ENCODE results near the gene MYH14.

MYH14 gene

DNA sequence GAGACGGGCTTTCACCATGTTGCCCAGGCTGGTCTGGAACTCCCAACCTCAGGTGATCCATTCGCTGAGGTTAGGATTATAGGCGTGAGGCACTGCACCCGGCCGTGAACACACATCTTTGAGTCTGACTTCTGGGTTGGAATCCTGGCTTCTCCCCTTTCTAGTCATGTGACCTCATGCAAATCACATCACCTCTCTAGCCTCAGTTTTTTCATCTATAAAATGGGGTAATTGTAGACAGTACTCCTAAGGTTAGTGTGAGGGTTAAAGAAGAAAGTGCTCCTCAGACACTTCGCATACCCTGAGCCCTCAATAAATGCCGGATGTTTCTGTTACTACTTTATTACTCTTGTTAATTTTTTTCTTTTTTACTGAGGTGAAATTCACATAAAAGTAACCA, 70.4 kb downstream of the MYH14 start:
- ChIA-PET POLR2A (no interaction called here), CTCF (no interaction called here)
- no peak overlapping the region for H3K4me3 ChIP-seq (ENCODE audit: low read depth, low read length)
- no peak for DNase-seq (ENCODE audit: low read depth, low spot score)
- TF ChIP-seq, protein P1, sequence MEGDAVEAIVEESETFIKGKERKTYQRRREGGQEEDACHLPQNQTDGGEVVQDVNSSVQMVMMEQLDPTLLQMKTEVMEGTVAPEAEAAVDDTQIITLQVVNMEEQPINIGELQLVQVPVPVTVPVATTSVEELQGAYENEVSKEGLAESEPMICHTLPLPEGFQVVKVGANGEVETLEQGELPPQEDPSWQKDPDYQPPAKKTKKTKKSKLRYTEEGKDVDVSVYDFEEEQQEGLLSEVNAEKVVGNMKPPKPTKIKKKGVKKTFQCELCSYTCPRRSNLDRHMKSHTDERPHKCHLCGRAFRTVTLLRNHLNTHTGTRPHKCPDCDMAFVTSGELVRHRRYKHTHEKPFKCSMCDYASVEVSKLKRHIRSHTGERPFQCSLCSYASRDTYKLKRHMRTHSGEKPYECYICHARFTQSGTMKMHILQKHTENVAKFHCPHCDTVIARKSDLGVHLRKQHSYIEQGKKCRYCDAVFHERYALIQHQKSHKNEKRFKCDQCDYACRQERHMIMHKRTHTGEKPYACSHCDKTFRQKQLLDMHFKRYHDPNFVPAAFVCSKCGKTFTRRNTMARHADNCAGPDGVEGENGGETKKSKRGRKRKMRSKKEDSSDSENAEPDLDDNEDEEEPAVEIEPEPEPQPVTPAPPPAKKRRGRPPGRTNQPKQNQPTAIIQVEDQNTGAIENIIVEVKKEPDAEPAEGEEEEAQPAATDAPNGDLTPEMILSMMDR (IDR thresholded peaks at IDR 0.05; ENCODE audit: insufficient read depth, low read length, missing control alignments), result no peak

DNA sequence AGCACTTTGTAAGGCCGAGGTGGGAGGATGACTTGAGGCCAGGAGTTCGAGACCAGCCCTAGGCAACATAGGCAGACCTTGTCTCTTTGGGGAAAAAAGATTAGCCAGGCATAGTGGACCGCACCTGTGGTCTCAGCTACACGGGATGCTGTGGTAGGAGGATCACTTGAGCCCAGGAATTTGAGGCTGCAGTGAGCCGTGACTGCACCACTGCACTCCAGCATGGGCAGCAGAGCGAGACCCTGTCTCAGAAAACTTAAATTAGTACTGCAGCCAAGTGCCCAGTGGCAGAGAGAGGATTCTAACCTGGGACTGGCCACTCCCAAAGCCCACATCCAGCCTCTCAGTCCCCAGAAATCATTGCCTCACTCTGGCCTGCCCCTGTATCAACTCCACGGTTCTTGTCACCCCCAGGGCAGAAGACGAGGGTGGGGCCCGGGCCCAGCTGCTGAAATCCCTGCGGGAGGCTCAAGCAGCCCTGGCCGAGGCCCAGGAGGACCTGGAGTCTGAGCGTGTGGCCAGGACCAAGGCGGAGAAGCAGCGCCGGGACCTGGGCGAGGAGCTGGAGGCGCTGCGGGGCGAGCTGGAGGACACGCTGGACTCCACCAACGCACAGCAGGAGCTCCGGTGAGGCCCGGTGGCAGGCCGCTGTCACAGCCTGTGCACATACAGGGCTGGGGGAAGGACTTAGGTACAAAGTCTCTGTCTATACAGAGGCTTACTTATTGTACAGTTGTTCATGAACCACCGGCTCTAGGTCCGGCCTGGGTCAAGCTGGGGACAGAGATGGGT, 72.4 kb downstream of the MYH14 start:
- POLR2A ChIA-PET, result no interaction called here
- no peak overlapping the region for H3K4me3 ChIP-seq (ENCODE audit: low read depth, low read length)
- TF ChIP-seq, protein P1 (IDR thresholded peaks at IDR 0.05; ENCODE audit: insufficient read depth, low read length, missing control alignments), result no peak
- CTCF ChIA-PET, result no interaction called here
- DNase-seq (ENCODE audit: low read depth, low spot score), result no peak

DNA sequence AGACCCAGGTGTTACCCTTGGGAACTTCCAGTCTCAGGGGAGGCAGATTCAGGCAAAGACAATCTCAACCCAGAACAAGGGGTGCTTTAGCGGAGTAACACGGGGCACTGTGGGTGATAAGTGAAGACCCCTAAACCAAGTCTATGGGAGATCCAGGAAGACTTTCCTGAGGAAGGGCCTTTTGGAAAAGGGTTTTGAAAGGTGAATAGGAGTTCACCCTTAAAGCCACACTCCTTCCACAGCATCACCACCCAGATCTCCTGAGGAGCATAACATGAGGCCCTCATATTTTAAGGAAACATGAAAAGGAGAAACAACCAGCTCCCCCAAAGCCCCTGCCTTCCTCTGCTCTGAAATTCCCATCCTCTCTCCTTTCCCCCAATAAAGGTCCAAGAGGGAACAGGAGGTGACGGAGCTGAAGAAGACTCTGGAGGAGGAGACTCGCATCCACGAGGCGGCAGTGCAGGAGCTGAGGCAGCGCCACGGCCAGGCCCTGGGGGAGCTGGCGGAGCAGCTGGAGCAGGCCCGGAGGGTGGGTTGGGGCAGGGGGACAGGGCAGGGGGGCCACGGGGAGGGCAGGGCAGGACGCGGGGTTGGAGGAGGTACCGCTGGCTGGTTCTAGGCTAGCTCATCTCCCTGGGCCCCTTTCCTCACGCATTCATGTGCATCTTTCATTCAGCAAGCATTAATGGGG, 73.1 kb downstream of the MYH14 start:
- no peak overlapping the region for H3K4me3 ChIP-seq (ENCODE audit: low read depth, low read length)
- no peak for DNase-seq (ENCODE audit: low read depth, low spot score)
- CTCF ChIA-PET, result no interaction called here
- POLR2A ChIA-PET, result no interaction called here
- TF ChIP-seq, protein P1 (IDR thresholded peaks at IDR 0.05; ENCODE audit: insufficient read depth, low read length, missing control alignments), result no peak

DNA sequence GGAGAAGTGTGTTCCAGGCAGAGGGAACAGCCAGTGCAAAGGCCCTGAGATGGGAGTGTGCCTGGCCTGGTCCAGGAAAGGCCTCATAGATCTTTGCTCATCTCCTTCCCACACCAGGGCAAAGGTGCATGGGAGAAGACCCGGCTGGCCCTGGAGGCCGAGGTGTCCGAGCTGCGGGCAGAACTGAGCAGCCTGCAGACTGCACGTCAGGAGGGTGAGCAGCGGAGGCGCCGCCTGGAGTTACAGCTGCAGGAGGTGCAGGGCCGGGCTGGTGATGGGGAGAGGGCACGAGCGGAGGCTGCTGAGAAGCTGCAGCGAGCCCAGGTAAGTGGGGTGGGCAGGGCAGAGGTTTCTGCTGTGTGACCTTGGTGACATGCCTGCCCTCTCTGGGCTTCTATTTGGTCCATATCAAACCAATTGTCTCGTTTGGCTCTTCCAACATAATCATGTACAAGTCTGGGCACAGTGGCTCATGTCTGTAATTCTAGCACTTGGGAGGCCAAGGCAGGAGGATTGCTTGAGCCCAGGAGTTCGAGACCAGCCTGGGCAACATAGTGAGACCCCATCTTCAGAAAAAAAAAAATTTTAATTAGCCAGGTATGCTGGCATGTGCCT, 74.7 kb downstream of the MYH14 start:
- POLR2A ChIA-PET, result no interaction called here
- CTCF ChIA-PET, result no interaction called here
- TF ChIP-seq, protein P1 (IDR thresholded peaks at IDR 0.05; ENCODE audit: insufficient read depth, low read length, missing control alignments), result no peak
- no peak for DNase-seq (ENCODE audit: low read depth, low spot score)
- H3K4me3 ChIP-seq (ENCODE audit: low read depth, low read length), result no peak overlapping the region

DNA sequence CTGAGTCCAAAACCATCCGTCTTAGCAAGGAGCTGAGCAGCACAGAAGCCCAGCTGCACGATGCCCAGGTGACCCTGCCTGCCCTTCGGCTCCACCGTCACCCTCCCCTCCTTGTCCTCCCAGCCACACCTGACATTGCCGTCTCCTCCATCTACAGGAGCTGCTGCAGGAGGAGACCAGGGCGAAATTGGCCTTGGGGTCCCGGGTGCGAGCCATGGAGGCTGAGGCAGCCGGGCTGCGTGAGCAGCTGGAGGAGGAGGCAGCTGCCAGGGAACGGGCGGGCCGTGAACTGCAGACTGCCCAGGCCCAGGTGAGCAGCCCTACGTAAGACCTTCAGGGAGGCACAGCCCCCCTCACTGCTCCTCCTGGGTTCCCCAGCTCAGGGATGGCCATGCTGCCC, 76.7 kb downstream of the MYH14 start:
- no peak for DNase-seq (ENCODE audit: low read depth, low spot score)
- ChIA-PET POLR2A (no interaction called here), CTCF (no interaction called here)
- H3K4me3 ChIP-seq (ENCODE audit: low read depth, low read length), result no peak overlapping the region
- TF ChIP-seq, protein P1 (IDR thresholded peaks at IDR 0.05; ENCODE audit: insufficient read depth, low read length, missing control alignments), result no peak

DNA sequence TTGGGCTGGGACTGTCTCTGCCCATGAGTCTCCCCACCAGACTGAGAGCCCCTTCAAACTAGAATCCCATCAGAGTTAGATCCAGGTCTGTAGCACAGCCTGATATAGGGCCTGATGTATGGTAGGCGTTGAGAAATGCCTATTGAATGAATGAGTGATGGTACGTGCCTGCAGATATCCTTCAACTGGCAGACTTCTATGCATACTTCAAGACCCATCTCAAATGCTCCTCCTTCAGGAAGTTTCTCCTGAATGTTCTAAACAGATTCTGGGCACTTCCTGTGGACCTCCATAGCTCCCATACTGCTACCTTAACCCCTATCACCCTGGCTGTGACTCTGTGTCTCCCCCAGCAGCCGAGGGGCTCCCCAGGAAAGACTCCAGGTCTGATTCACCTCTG, 77.6 kb downstream of the MYH14 start:
- TF ChIP-seq, protein P1 (IDR thresholded peaks at IDR 0.05; ENCODE audit: insufficient read depth, low read length, missing control alignments), result no peak
- CTCF ChIA-PET, result no interaction called here
- no peak overlapping the region for H3K4me3 ChIP-seq (ENCODE audit: low read depth, low read length)
- POLR2A ChIA-PET, result no interaction called here
- no peak for DNase-seq (ENCODE audit: low read depth, low spot score)

Measured in AG04449 (cell line).